Measurements from ENCODE around the gene RHOV. TPM values are rescaled to one million over a fixed set of nuclear protein-coding genes. Genes with fewer than 3 reads are reported as not detected.

The RHOV gene
- total and polyA plus RNA-seq, 10 of the 15 experiments (the other 5 are each of a cell fraction or from before 2014, with no cell fraction given) = 0.24 to 39.3 (median 9.3) TPM

- TF ChIP-seq MTA2 (IDR thresholded peaks at IDR 0.05; ENCODE audit: low read depth) (no peak), SUZ12 (IDR thresholded peaks at IDR 0.05; ENCODE audit: unreplicated experiment) (no peak), USF1 (IDR thresholded peaks at IDR 0.05; ENCODE audit: borderline replicate concordance, extremely low read length, insufficient read depth, low read depth, low read length) (no peak), CTCF (IDR thresholded peaks at IDR 0.05 in 2 of 3, conservative IDR thresholded peaks at IDR 0.05 in 1 of 3; ENCODE audit: control insufficient read depth in 2 of 3, extremely low read depth in 1 of 3, insufficient read depth in 1 of 3, low read depth in 3 of 3, low read length in 3 of 3) (peak; percentile 39 to 53 (median 49); a peak in 4 of 6 replicates), TCF12 (IDR thresholded peaks at IDR 0.05; ENCODE audit: low read depth, low read length) (no peak), ASH2L (IDR thresholded peaks at IDR 0.05; ENCODE audit: borderline replicate concordance, low read depth) (no peak), ZNF217 (IDR thresholded peaks at IDR 0.05) (no peak), IRF5 (IDR thresholded peaks at IDR 0.05; ENCODE audit: borderline replicate concordance) (no peak), DPF2 (IDR thresholded peaks at IDR 0.05) (no peak), E2F8 (IDR thresholded peaks at IDR 0.05; ENCODE audit: low read depth, partially characterized antibody) (no peak), BCLAF1 (IDR thresholded peaks at IDR 0.05) (no peak), SUPT20H (IDR thresholded peaks at IDR 0.05; ENCODE audit: borderline replicate concordance, control insufficient read depth, low read depth, low read length) (no peak), ZBTB4 (CRISPR knock-in tag; IDR thresholded peaks at IDR 0.05) (no peak), IKZF1 (conservative IDR thresholded peaks at IDR 0.05) (no peak), ETV6 (conservative IDR thresholded peaks at IDR 0.05 in 1 of 2, IDR thresholded peaks at IDR 0.05 in 1 of 2; ENCODE audit: borderline replicate concordance in 1 of 2, low read depth in 1 of 2) (no peak), NRF1 (conservative IDR thresholded peaks at IDR 0.05; ENCODE audit: low read depth, low read length) (no peak)
These were observed 40.5 kb upstream of the RHOV start (continued) for GRCh38 chr15:40914486-40914885.
